Measurements from ENCODE around the gene SFMBT2.
A peak's percentile ranks its signal among the peaks of the same experiment; 100 is the strongest.

SFMBT2 gene

DNA sequence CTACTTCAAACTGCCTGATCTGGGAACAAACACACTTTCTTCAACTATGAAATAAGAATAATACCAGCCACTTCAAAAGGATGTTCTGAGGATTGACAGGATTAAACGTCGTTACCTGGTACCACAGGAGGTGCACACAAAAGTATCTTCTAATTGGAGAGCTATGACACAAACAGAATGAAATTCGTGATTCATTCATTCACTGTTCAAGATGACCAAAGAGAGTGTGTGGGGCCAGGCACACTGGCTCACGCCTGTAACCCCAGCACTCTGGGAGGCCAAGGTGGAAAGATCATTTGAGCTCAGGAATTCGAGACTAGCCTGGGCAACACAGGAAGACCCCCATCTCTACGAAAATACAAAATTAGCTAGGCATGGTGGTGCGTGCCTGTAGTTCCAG is 50.9 kb downstream of the SFMBT2 start:
- H3K9me3 ChIP-seq (ENCODE audit: insufficient read depth, low read depth, low read length), result peaks cover 8% of the 10 kb centered on the region
- H2BK120ac ChIP-seq (ENCODE audit: insufficient read depth, low read length, poor library complexity), result no peak overlapping the region
- no peak overlapping the region for H3K4me2 ChIP-seq (ENCODE audit: low read length)
- no peak overlapping the region for H2AK5ac ChIP-seq (ENCODE audit: low read length)
- H4K12ac ChIP-seq (ENCODE audit: low read depth, low read length), result no peak overlapping the region
- no peaks in the 10 kb centered on the region for H3K79me1 ChIP-seq (ENCODE audit: low read length)
- no peaks in the 10 kb centered on the region for H3K27me3 ChIP-seq (ENCODE audit: insufficient read depth, low read length)
- H3K27ac ChIP-seq (ENCODE audit: low read depth, low read length), result no peak overlapping the region
- no peak overlapping the region for H4K8ac ChIP-seq (ENCODE audit: low read depth, low read length)
- peaks cover 2 to 4% of the 10 kb centered on the region in 2 experiments for H3K36me3 ChIP-seq (ENCODE audit: control insufficient read depth in 1 of 2, insufficient read depth in 2 of 2, low read length in 2 of 2)
- no peak overlapping the region for H3K23ac ChIP-seq (ENCODE audit: low read length)
- H3K18ac ChIP-seq (ENCODE audit: low read length), result no peak overlapping the region
- no peaks in the 10 kb centered on the region for H3K4me1 ChIP-seq (ENCODE audit: control insufficient read depth in 1 of 2, insufficient read depth in 2 of 2, low read length in 2 of 2)
- H3K4me3 ChIP-seq (ENCODE audit: low read depth, low read length), result no peak overlapping the region
- no peak overlapping the region for H3K9ac ChIP-seq (ENCODE audit: low read length)
- no CpG with 5 or more reads among the region's 7 CpGs for WGBS (ENCODE audit: extremely low coverage, insufficient coverage, insufficient read length)
- no peak overlapping the region for H3K14ac ChIP-seq (ENCODE audit: low read length)
- H2AFZ ChIP-seq (ENCODE audit: insufficient read depth, low read length, poor library complexity), result no peak overlapping the region
- H2BK12ac ChIP-seq (ENCODE audit: low read length), result no peak overlapping the region
- DNase-seq, result no peak
- no peak overlapping the region for H4K91ac ChIP-seq (ENCODE audit: low read depth, low read length)
- H2BK5ac ChIP-seq (ENCODE audit: low read depth, low read length, poor library complexity), result no peak overlapping the region
- H3K4ac ChIP-seq (ENCODE audit: low read depth, low read length), result no peak overlapping the region
- no peaks in the 10 kb centered on the region for H3K79me2 ChIP-seq (ENCODE audit: control insufficient read depth, insufficient read depth, low read length, poor library complexity)

GRCh38 chr10:7359356-7359755 is 51.5 kb downstream of the SFMBT2 start:
- Histone ChIP-seq H3K79me2 (ENCODE audit: control insufficient read depth, insufficient read depth, low read length, poor library complexity) (no peaks in the 10 kb centered on the region), H2AFZ (ENCODE audit: insufficient read depth, low read length, poor library complexity) (no peak overlapping the region), H3K4ac (ENCODE audit: low read depth, low read length) (no peak overlapping the region), H4K8ac (ENCODE audit: low read depth, low read length) (no peak overlapping the region), H4K12ac (ENCODE audit: low read depth, low read length) (no peak overlapping the region), H2BK5ac (ENCODE audit: low read depth, low read length, poor library complexity) (no peak overlapping the region), H3K27ac (ENCODE audit: low read depth, low read length) (no peak overlapping the region), H3K9me3 (ENCODE audit: insufficient read depth, low read depth, low read length) (peaks cover 8% of the 10 kb centered on the region), H2BK12ac (ENCODE audit: low read length) (no peak overlapping the region), H2AK5ac (ENCODE audit: low read length) (no peak overlapping the region), H3K27me3 (ENCODE audit: insufficient read depth, low read length) (no peaks in the 10 kb centered on the region), H3K4me1 (ENCODE audit: control insufficient read depth in 1 of 2, insufficient read depth in 2 of 2, low read length in 2 of 2) (no peaks in the 10 kb centered on the region), H3K14ac (ENCODE audit: low read length) (no peak overlapping the region), H3K23ac (ENCODE audit: low read length) (no peak overlapping the region), H3K4me3 (ENCODE audit: low read depth, low read length) (no peak overlapping the region), H3K4me2 (ENCODE audit: low read length) (no peak overlapping the region), H3K79me1 (ENCODE audit: low read length) (no peaks in the 10 kb centered on the region), H3K18ac (ENCODE audit: low read length) (no peak overlapping the region), H3K9ac (ENCODE audit: low read length) (no peak overlapping the region), H3K36me3 (ENCODE audit: control insufficient read depth in 1 of 2, insufficient read depth in 2 of 2, low read length in 2 of 2) (no peaks in the 10 kb centered on the region), H4K91ac (ENCODE audit: low read depth, low read length) (no peak overlapping the region), H2BK120ac (ENCODE audit: insufficient read depth, low read length, poor library complexity) (no peak overlapping the region)
- DNase-seq, result no peak
- no CpG with 5 or more reads among the region's 7 CpGs for WGBS (ENCODE audit: extremely low coverage, insufficient coverage, insufficient read length)

GRCh38 chr10:7357193-7357592 is 53.6 kb downstream of the SFMBT2 start:
- H3K4ac ChIP-seq (ENCODE audit: low read depth, low read length), result no peak overlapping the region
- H3K4me2 ChIP-seq (ENCODE audit: low read length), result no peak overlapping the region
- H3K79me1 ChIP-seq (ENCODE audit: low read length), result no peaks in the 10 kb centered on the region
- peaks cover 8% of the 10 kb centered on the region for H3K9me3 ChIP-seq (ENCODE audit: insufficient read depth, low read depth, low read length)
- H4K8ac ChIP-seq (ENCODE audit: low read depth, low read length), result no peak overlapping the region
- no peak overlapping the region for H2BK12ac ChIP-seq (ENCODE audit: low read length)
- H3K14ac ChIP-seq (ENCODE audit: low read length), result no peak overlapping the region
- no peak overlapping the region for H3K4me3 ChIP-seq (ENCODE audit: low read depth, low read length)
- H2AK5ac ChIP-seq (ENCODE audit: low read length), result no peak overlapping the region
- no peak overlapping the region for H3K27ac ChIP-seq (ENCODE audit: low read depth, low read length)
- no peak overlapping the region for H3K9ac ChIP-seq (ENCODE audit: low read length)
- no peak overlapping the region for H4K91ac ChIP-seq (ENCODE audit: low read depth, low read length)
- H4K12ac ChIP-seq (ENCODE audit: low read depth, low read length), result no peak overlapping the region
- H3K4me1 ChIP-seq (ENCODE audit: control insufficient read depth in 1 of 2, insufficient read depth in 2 of 2, low read length in 2 of 2), result no peaks in the 10 kb centered on the region
- no peak overlapping the region for H3K18ac ChIP-seq (ENCODE audit: low read length)
- no peaks in the 10 kb centered on the region for H3K36me3 ChIP-seq (ENCODE audit: control insufficient read depth in 1 of 2, insufficient read depth in 2 of 2, low read length in 2 of 2)
- no peak overlapping the region for H2BK5ac ChIP-seq (ENCODE audit: low read depth, low read length, poor library complexity)
- no peak overlapping the region for H2AFZ ChIP-seq (ENCODE audit: insufficient read depth, low read length, poor library complexity)
- H3K23ac ChIP-seq (ENCODE audit: low read length), result no peak overlapping the region
- DNase-seq, result no peak
- no peaks in the 10 kb centered on the region for H3K79me2 ChIP-seq (ENCODE audit: control insufficient read depth, insufficient read depth, low read length, poor library complexity)
- no CpG with 5 or more reads among the region's 6 CpGs for WGBS (ENCODE audit: extremely low coverage, insufficient coverage, insufficient read length)
- no peak overlapping the region for H2BK120ac ChIP-seq (ENCODE audit: insufficient read depth, low read length, poor library complexity)
- H3K27me3 ChIP-seq (ENCODE audit: insufficient read depth, low read length), result no peaks in the 10 kb centered on the region

DNA sequence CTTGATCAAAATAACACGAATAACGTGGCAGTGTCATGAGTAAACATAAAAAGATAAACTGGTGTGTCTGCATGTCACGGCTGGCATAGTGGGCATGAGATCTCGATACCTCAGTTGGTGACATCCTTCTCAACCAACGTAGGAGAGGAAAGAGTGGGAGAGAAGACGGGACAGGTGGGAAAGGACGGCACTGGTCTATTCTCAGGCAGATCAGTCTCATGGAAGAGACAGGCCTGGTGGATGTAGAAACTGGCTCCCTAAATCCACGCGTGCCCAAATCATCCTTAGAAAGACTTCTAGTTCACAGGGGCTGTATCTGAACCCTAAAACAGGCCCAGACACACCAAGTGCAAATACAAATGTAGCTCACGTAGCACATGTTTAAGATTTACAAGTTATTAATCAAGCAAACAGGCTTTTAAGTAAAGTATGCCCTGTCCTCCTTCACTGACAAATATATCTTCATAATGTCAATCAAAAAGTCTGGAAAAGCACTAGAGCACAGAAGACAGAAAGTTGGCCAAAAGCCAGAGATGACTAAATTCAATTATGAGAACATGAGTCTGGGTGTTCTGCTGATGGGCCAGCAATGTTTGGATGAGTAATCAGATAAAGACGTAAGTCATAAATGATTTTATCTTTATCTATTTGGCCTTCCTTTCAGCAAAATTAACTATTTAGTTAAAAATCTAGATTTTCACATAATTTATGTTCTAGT is 56.3 kb downstream of the SFMBT2 start:
- Histone ChIP-seq H4K12ac (ENCODE audit: low read depth, low read length) (no peak overlapping the region), H4K8ac (ENCODE audit: low read depth, low read length) (no peak overlapping the region), H3K23ac (ENCODE audit: low read length) (no peak overlapping the region), H3K18ac (ENCODE audit: low read length) (no peak overlapping the region), H2BK5ac (ENCODE audit: low read depth, low read length, poor library complexity) (no peak overlapping the region), H2BK120ac (ENCODE audit: insufficient read depth, low read length, poor library complexity) (no peak overlapping the region), H2AFZ (ENCODE audit: insufficient read depth, low read length, poor library complexity) (no peak overlapping the region), H3K4me3 (ENCODE audit: low read depth, low read length) (no peak overlapping the region), H4K91ac (ENCODE audit: low read depth, low read length) (no peak overlapping the region), H3K36me3 (ENCODE audit: control insufficient read depth in 1 of 2, insufficient read depth in 2 of 2, low read length in 2 of 2) (no peaks in the 10 kb centered on the region), H3K79me1 (ENCODE audit: low read length) (no peaks in the 10 kb centered on the region), H3K4me2 (ENCODE audit: low read length) (no peak overlapping the region), H3K9me3 (ENCODE audit: insufficient read depth, low read depth, low read length) (peaks cover 8% of the 10 kb centered on the region), H2AK5ac (ENCODE audit: low read length) (no peak overlapping the region), H3K79me2 (ENCODE audit: control insufficient read depth, insufficient read depth, low read length, poor library complexity) (no peaks in the 10 kb centered on the region), H3K4ac (ENCODE audit: low read depth, low read length) (no peak overlapping the region), H3K14ac (ENCODE audit: low read length) (no peak overlapping the region), H3K4me1 (ENCODE audit: control insufficient read depth in 1 of 2, insufficient read depth in 2 of 2, low read length in 2 of 2) (no peaks in the 10 kb centered on the region), H2BK12ac (ENCODE audit: low read length) (no peak overlapping the region), H3K27ac (ENCODE audit: low read depth, low read length) (no peak overlapping the region), H3K9ac (ENCODE audit: low read length) (no peak overlapping the region), H3K27me3 (ENCODE audit: insufficient read depth, low read length) (no peaks in the 10 kb centered on the region)
- peak in 1 of 2 donors; percentile 27 for DNase-seq
- WGBS (ENCODE audit: extremely low coverage, insufficient coverage, insufficient read length), result no CpG with 5 or more reads among the region's 11 CpGs

Measured in trophoblast cell (in vitro differentiated cells and primary cell).